GM19328 (cell line): ENCODE measurements around the gene AP3B2.
A peak's percentile ranks its signal among the peaks of the same experiment; 100 is the strongest.
"Not testable (repeated sequence)": the region's sequence is repeated elsewhere in the genome, so short reads cannot be mapped to it uniquely, and the experiment has no call there.

Experiments
- ATAC-seq: cut with Tn5 transposase; IDR thresholded peaks from one replicate; pipeline ENCODE4 v1.9.1; 2021; ENCODE audit warnings: mild to moderate bottlenecking, moderate library complexity; ENCODE audit not compliant: unreplicated experiment

The AP3B2 gene

GRCh38 chr15:82709421-82710207, at the start of gene AP3B2:
AP3B2 (minus strand) TSS chr15:82709875; CDS start chr15:82709706, 169 bp downstream.
- ATAC-seq = peak; percentile 90

DNA sequence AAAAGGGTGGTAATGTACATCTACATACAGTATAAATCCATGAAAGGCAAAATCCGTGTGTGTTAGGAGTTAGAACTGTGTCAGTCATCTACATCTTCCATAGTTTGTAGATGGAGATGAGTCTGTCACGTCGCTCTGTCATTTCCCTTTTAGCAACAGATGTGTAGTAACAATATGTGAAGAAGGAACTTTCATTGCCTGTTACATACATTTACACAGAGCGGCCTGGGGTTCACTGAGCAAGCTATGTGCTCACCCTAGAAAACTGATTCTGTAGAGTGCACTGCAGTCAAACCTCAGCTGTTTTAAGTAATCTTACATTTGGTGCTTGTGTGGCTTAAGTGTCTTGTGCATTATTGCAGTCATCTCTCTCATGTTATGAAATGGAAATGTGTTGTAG, 41.6 kb upstream of the AP3B2 start:
- no peak for ATAC-seq

DNA sequence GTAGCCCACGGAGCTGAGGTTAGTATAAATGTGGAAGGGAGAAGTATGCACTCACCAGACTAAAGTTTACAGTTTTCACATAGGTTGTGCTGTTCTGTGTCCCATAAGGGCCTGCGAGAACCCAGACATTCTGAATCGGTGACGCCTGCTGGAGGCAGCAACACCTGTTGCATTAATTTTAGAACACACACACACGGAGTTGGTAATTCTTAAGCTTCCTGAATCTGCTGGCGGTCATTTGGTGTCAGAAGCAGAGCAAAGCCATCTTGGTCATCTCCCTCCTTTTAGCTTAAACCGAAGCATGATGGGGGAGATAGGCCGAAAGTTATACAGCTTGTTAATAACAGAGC, 41.1 kb upstream of the AP3B2 start:
- peak; percentile 24 for ATAC-seq

- peak; percentile 84 for ATAC-seq
These were observed 40.5 kb upstream of the AP3B2 start for GRCh38 chr15:82749951-82750830.

GRCh38 chr15:82748315-82748714, 38.6 kb upstream of the AP3B2 start:
- no peak for ATAC-seq

DNA sequence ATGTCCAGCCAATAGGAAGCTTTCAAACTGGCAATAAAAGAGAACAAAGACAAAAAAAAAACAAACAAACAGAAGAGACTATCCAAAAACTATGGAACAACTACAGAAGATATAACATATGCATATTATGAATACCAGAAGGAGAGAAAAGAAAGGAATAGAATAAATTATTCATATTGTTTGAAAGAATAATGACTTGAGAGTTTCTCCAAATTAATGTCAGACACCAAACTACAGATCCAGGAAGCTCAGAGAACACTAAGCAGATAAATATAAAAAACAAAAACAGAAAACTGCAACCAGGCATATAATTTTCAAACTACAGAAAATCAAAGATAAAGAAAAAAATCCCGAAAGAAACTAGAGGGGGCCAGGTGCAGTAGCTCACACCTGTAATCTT, 34.1 kb upstream of the AP3B2 start:
- no peak for ATAC-seq

- no peak for ATAC-seq
These were observed 32.5 kb upstream of the AP3B2 start for GRCh38 chr15:82742134-82742533.

DNA sequence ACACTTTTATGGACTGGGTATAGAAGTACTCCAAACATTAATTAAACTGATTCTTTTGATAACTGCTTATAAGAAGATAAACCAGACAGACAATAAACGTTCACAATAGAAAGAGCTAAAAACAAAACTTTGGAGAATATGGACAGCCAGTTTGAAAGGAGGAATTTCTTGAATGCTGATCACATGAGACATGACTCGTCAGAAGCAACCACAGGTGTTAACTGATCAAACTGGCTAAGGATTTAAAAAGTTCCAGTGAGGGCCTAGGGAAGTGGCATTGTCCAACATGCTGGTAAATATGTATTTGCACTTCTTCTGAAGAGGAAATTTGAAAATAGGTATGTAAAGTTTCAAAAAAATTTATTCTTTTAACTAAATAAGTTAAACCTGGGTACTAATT, 29.4 kb upstream of the AP3B2 start:
- ATAC-seq = no peak

- ATAC-seq = no peak
These were observed 28.3 kb upstream of the AP3B2 start for GRCh38 chr15:82737975-82738374.

GRCh38 chr15:82731527-82731926, 21.9 kb upstream of the AP3B2 start:
- no peak for ATAC-seq

GRCh38 chr15:82730022-82730530, 20.4 kb upstream of the AP3B2 start:
- ATAC-seq = no peak

GRCh38 chr15:82726816-82727215, 17.1 kb upstream of the AP3B2 start:
- ATAC-seq = no peak

- no peak for ATAC-seq
These were observed 5.3 kb upstream of the AP3B2 start for GRCh38 chr15:82715003-82715402.

DNA sequence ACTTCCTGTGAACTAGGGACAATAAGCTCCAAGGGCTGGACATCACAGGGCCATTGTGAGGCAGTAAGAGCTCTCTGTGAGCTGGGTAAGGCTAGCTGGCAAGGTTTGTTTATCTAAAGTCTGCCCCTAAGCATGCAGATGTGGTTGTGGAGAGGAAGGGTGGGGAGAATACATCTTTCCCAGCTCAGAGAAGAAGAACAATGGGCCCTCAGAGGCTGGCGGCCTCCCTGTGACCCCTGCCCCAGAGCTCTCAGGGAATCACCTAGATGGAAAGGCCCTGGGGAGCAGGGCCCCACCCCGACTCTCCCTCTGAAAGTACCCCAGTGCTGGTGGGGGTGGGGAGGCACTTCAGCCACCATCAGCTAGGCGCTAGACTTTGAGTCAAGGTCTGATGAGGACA, 4.3 kb upstream of the AP3B2 start:
- ATAC-seq = no peak

DNA sequence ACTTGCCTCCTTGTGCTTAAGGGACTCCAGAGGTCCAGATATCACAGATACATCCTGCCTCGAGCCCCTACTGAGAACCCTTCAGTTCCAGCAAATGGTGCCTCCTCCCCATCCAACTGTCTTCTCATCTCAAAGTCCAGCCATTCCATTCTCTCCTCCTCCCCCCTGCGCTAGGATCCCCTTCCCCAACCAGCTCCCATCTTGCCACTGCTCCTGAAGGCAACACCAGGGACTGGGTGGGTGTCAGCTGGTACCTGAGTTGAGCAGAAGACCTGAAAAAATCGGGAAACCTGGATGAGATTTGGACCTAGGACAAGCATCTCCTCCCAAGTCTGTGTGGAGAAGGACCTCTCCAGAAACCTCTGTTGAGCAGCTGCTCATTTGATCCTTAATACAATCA, 2.4 kb upstream of the AP3B2 start:
- no peak for ATAC-seq

- no peak for ATAC-seq
These were observed 1.3 kb upstream of the AP3B2 start for GRCh38 chr15:82710926-82711490.

GRCh38 chr15:82710208-82710555, 507 bp upstream of the AP3B2 start:
- no peak for ATAC-seq

- no peak for ATAC-seq
These were observed 624 bp downstream of the AP3B2 start for GRCh38 chr15:82709081-82709420.

GRCh38 chr15:82705856-82706255, 3.8 kb downstream of the AP3B2 start:
- ATAC-seq = not testable (repeated sequence)

- ATAC-seq = no peak
These were observed 9.9 kb downstream of the AP3B2 start for GRCh38 chr15:82699726-82700125.

DNA sequence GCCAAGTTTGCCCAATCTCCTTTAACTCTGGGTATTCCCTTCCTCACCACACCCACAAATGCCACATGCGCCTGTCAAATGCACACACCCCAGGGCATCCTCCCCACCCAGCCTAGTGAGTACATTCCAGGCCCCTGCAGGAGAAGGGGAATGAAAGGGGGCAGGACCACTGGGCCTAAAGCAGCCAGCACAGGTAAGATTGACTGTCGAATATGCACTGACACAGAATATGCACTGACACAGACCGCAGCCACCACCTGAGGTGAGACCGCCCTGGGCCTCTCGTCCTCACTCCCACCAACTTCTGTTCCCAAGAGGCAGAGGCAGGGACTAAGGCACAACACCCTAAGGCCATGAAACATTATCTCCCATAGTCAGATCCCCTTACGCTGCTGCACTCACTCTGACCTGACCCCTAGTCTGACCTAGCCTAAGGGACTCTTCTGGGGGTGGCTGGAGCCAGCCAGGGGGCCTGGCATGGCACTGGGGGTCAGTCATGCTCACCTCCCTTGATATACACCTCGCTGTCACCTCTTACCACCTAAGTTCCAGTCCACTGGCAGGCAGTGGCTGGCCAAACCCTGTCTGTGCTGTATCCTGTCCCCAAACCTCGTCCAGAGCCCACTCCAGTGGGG, 10.8 kb downstream of the AP3B2 start:
- no peak for ATAC-seq
